T-helper 22 cell (primary cell): ENCODE data around the gene LMX1A.

ENCODE experiments used
- DNase-seq: peaks from one replicate; pipeline ENCODE4 v3.0.0-alpha.2; 2020; ENCODE audit warnings: low read depth

Gene LMX1A

DNA sequence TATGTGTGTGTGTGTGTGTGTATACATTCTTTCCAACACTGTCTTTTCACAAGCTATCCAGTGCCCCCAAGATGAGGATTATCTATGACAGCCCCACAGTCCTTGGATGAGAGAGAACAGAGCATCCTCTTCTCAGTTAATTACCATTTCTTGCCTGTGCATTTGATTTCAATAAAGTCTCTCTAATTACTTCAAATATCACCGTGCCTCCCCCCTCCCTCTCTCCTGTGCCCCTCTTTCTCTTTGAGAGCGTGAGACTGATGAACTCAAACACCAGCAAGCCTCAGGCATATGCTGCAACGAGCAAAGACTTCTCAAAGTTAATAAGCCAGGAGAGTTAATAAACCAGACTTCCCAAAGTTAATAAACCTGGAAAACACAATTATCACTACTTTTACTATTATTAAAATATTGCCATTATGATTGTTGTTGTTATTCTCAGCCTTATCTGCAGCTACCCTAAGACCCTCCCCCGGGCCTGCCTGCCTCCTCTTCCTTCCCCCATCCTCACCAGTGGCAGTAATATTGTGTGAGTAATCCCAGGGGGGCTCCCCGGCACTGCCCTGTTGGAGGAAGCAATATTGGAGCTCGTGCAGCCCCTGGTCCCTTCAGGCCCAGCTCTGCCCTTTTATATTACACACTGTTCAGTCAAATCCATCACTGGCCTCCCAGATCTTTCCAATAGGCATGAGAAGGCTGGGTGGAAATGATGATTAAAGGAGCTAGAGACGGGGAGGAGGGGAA, 30.9 kb downstream of the LMX1A start:
- DNase-seq = no peak

- DNase-seq = no peak
Observed at GRCh38 chr1:165324050-165324449, 32.5 kb downstream of the LMX1A start.

- DNase-seq = no peak
Observed at GRCh38 chr1:165317612-165318011, 38.9 kb downstream of the LMX1A start.

DNA sequence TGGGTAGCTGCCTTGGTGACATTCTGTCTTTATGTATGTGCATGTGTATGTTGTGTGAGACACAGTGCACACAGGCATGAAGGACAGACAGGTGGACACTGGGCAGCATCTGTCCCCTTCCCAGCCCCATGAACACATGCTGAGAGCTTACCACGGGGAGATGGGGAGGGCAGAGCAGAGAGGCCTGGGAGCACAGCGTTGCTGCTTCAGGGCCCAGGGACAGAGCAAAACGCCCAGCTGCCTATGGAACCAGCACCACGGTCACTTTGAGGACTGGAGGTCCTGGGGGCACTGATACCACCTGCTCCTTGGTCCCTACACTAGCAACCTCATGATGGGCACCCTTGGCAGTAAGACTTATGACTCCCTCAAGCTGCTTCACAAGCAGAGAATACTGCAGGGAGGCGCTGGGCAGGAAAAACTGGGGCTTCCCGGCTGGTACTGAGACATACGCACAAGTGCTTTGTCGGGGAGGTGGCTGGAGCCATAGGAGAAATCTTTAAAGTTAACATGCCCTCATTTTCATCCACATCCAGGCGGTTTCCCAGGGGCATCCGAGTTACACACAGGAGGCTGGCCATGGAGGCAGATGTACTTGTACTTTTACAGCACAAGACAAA, 40.3 kb downstream of the LMX1A start:
- no peak for DNase-seq

GRCh38 chr1:165315481-165315880, 41.0 kb downstream of the LMX1A start:
- no peak for DNase-seq

DNA sequence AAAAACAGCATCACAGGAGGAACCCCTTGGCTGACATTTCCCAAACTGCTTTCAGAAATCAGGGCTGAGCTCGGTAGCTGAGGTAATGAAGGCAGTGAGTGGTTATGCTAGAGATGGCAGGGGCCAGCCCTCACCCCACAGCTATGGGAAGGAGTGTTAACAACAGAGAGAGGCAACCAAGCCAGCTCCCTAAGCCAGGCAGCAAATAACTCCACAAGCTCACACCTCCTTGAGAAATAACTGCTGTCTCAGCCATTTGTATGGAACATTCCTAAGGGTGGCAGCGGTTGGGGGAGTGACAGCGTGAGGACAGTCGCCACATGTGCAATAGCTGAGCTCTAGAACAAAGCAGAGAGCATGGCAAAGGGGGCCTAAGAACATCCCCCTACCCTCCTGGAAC, 42.6 kb downstream of the LMX1A start:
- DNase-seq = no peak

DNA sequence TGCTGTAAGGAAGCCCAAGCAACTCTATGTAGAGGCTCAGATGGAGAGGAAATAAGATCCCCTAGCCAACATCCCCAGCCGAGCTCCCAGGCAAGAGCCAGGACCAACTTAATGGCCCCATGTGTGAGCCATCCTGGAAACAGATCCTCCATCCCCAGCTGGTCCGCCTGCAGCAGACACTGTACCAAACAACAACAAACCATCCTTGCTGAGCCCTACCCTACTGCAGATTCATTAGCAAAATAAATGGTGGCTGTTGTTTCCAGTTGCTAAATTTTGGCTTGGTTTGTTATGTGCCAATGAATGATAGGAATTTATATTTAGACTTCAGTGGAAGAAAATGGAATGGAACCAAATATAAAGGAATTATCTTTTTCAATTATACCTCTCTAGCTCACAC, 43.9 kb downstream of the LMX1A start:
- no peak for DNase-seq

- DNase-seq = no peak
Observed at GRCh38 chr1:165306543-165307434, 49.7 kb downstream of the LMX1A start.

- no peak for DNase-seq
Observed at GRCh38 chr1:165303386-165303785, 53.1 kb downstream of the LMX1A start.

DNA sequence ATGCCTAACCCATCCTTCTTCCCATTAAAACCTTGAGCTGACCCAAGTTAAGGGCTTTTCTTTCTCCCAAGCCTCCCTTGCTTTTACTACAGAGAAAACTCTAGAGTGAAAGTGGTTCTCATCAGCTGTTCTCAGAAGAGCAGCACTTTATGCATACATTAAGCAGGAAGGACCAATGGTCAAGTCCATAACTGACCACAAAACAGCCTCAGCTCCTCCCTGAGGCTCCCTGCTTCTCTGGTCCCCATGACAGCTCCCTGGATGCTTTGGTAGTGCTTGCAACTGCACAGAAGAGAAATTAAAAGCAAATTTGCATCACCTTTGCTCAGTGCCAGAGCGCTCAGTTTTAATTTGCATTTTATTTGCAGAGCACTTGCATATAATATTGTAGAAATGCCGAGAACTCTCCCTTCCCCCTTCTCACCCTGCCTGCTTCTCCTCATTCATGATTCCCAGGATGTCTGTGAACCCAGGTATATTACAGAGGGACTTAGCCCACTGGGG, 56.1 kb downstream of the LMX1A start:
- no peak for DNase-seq

GRCh38 chr1:165298203-165298820, 58.2 kb downstream of the LMX1A start:
- no peak for DNase-seq

DNA sequence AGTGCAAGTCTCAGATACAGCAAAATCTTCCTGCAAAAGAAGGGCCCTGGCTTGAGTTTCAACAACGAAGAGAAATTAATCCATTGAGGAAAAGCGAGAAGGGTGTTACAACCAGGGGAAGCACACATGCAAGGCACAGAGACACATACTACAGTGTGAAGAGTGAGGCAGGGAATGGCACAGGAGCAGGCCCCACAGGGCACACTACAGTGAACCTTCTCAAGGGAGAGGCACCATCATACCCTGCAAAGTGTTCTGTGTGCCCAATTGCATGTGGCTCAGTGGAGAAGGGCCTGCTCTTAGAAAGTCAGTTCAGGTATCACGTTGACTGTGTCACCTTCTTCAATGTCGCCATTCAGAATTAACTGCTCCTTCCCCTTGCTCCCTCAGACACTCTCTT, 60.3 kb downstream of the LMX1A start:
- DNase-seq = no peak

DNA sequence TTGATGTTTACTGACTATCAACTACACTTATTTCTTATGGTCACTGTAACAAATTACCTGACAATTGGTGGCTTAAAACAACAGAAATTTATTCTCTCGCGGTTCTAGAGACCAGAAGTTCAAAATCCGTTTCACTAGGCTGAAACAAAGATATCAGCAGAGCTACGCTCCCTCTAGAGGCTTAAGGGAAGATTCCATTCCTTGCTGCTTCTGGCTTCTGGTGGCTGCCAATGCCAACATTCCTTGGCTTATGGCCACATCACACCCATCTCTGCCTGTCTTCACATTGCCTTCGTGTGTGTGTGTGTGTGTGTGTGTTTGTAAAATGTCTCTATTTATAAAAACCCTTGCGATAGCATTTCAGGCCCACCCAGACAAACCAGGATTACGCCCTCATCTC, 66.4 kb downstream of the LMX1A start:
- no peak for DNase-seq

- DNase-seq = no peak
Observed at GRCh38 chr1:165289556-165289955, 67.0 kb downstream of the LMX1A start.

DNA sequence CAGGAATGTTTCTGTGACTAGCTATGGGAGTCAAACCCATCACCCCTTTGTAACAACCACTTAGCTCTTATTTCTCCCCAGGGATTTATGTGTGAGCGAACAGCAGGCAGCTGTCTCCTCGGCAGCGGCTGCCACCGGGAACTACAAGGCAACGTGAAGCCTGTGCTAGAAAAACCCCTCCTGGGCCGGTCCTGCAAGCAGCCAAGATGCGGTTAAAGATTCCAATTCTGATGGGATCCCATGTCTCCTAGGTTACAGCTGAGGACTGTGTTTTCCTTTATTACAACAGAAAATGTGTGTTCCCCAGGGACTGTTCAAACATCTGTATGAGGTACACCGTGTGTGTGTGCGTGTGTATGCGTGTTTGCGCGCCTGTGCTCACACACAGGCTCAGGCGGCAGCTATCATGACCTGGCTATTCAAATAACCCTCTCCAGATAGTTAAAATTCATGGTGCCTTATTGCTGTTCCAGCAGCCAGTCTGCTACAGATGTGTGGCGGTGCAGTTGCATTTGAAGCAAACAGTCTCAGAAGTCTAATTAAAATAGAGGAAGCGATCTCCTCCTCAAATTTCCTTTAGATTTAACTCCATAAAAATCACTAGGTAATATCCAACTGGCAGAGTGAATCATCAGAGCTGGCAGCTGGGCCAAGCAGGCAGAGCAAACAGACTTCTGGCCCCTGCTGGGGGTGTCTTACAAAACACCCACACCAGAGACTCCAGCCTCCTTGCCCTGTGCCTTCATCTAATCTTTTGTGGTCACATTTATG, 68.0 kb downstream of the LMX1A start:
- no peak for DNase-seq

- DNase-seq = no peak
Observed at GRCh38 chr1:165287781-165288180, 68.7 kb downstream of the LMX1A start.

DNA sequence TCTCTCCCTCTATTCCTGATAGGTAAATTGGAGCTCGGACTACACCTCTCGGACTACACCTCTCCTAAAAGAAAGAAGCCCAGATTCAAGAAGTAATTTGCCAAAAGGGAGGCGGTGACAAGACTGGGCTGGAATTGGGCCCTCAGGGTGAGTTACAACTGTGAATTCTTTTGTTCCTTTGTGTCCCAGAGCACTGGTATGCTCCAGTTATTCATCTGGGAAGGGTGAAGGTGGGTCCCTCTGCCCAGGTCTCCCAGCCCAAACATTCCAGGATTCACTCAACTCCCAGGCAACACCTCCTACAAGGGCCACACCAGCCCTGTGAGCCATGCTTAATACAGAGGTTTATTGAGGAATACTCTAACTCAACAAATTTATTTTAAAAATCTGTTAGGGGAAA, 69.2 kb downstream of the LMX1A start:
- DNase-seq = no peak

- no peak for DNase-seq
Observed at GRCh38 chr1:165284454-165284853, 72.1 kb downstream of the LMX1A start.

GRCh38 chr1:165281207-165281901, 75.2 kb downstream of the LMX1A start:
- DNase-seq = no peak

- DNase-seq = no peak
Observed at GRCh38 chr1:165279882-165280281, 76.6 kb downstream of the LMX1A start.

- no peak for DNase-seq
Observed at GRCh38 chr1:165276314-165276713, 80.2 kb downstream of the LMX1A start.
